ENCODE measurements around the gene NR6A1. TPM values are rescaled to one million over a fixed set of nuclear protein-coding genes. Genes with fewer than 3 reads are reported as not detected.

NR6A1 gene
- total and polyA plus RNA-seq, 11 donors, result 0.65 to 5.7 (median 1.6) TPM

- no peak for ATAC-seq
- intact Hi-C loops (cut with DNase I), result loop anchor here in 1 of 10 donors (10.0 kb wide), 1 partner anchor 363 kb away; no protein-coding TSS in a partner anchor
- H3K4me1 ChIP-seq, result peaks cover 0 to 16% (median 1%) of the 10 kb centered on the region in 12 donors
- WGBS, 4 donors, result 78 to 85% (median 81%) methylated on average over 4 to 5 of the region's 5 CpGs
- TF ChIP-seq POLR2A (IDR thresholded peaks at IDR 0.05) (no peak), CTCF (IDR thresholded peaks at IDR 0.05) (no peak)
- H3K9me3 ChIP-seq, result no peaks in the 10 kb centered on the region
- H3K4me3 ChIP-seq, result no peak overlapping the region
- no peak for DNase-seq
- no peaks in the 10 kb centered on the region for H3K27me3 ChIP-seq
- no peaks in the 10 kb centered on the region for H3K36me3 ChIP-seq
- H3K27ac ChIP-seq, result no peak overlapping the region
Measured at GRCh38 chr9:124517600-124517999, 253.5 kb downstream of the NR6A1 start.

DNA sequence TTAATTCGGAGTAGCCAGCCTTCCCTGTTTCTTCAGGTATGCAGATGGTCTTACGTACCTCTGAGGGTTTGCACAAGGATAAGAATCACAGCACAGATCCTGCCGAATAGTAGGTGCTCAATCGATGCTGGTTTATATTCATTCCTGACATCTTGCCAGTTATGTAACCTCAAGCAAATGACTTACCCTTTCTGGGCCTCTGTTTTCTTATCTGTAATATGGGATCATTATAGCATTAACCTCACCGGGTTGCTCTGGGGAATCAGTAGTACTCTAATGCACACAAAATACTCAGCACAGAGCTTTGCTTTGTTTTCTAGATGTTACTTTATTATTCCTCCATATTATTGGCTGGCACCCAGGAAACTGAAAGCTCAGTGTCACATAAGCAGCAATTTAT is 256.2 kb downstream of the NR6A1 start:
- Histone ChIP-seq H3K9me3 (no peaks in the 10 kb centered on the region), H3K4me1 (peaks cover 0 to 20% (median 1%) of the 10 kb centered on the region in 12 donors), H3K36me3 (no peaks in the 10 kb centered on the region), H3K4me3 (no peak overlapping the region), H3K27me3 (no peaks in the 10 kb centered on the region), H3K27ac (no peak overlapping the region)
- no peak for TF ChIP-seq POLR2A (IDR thresholded peaks at IDR 0.05)
- TF ChIP-seq CTCF (IDR thresholded peaks at IDR 0.05), result no peak
- ATAC-seq (no peak), DNase-seq (no peak)
- WGBS, 4 donors, result 81 to 91% (median 84%) methylated on average over 5 of the region's 5 CpGs
- intact Hi-C loops (cut with DNase I), result loop anchor here in 1 of 10 donors (10.0 kb wide), 1 partner anchor 360 kb away; no protein-coding TSS in a partner anchor

GRCh38 chr9:124514125-124514524 is 257.0 kb downstream of the NR6A1 start:
- 77 to 83% (median 82%) methylated on average over 4 of the region's 4 CpGs for WGBS, 4 donors
- H3K27ac ChIP-seq, result no peak overlapping the region
- H3K4me3 ChIP-seq, result no peak overlapping the region
- no peak for DNase-seq
- intact Hi-C loops (cut with DNase I), result loop anchor here in 1 of 10 donors (10.0 kb wide), 1 partner anchor 359 kb away; no protein-coding TSS in a partner anchor
- no peak for ATAC-seq
- peaks cover 0 to 20% (median 1%) of the 10 kb centered on the region in 12 donors for H3K4me1 ChIP-seq
- no peaks in the 10 kb centered on the region for H3K27me3 ChIP-seq
- H3K9me3 ChIP-seq, result no peaks in the 10 kb centered on the region
- TF ChIP-seq CTCF (IDR thresholded peaks at IDR 0.05) (no peak), POLR2A (IDR thresholded peaks at IDR 0.05) (no peak)
- H3K36me3 ChIP-seq, result no peaks in the 10 kb centered on the region

DNA sequence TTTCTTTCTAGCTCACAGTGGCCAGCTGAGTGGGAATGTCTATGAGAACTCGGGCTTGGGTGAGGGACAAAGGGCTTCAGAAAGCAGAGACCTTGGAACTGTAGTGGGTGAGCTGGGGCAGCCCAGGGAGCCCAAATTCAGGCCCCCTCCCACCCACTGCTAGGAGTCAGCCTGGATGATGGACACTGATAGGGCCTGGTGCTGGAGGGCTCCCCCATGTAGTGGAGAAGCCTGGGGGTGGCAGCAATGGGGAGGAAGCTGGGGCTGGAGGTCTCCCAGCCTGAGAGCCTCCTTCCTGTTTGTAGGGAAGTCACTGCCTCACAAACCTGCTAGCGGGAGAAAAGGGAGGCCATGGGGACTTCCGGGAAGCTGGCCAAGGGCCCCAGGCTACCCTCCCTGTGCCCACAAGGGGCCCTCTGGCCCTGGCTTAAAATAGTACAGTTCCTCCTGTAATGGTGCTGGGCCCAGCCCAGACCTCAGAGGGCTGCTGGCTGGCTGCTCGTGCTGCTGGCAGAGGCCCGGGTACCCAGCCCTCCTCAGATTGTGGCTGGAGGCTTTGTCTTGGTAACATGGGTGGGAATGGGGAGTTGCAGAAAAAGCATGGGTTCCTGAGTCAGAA is 257.6 kb downstream of the NR6A1 start:
- Histone ChIP-seq H3K4me1 (peaks cover 0 to 20% (median 1%) of the 10 kb centered on the region in 12 donors), H3K36me3 (no peaks in the 10 kb centered on the region), H3K27ac (no peak overlapping the region), H3K9me3 (no peaks in the 10 kb centered on the region), H3K27me3 (no peaks in the 10 kb centered on the region), H3K4me3 (no peak overlapping the region)
- peak in 3 of 5 donors; percentile 52 to 67 (median 54) for DNase-seq
- TF ChIP-seq CTCF (IDR thresholded peaks at IDR 0.05), result no peak
- TF ChIP-seq POLR2A (IDR thresholded peaks at IDR 0.05), result no peak
- intact Hi-C loops (cut with DNase I), result loop anchor here in 1 of 10 donors (10.0 kb wide), 1 partner anchor 359 kb away; no protein-coding TSS in a partner anchor
- peak; percentile 88 to 91 (median 89) for ATAC-seq
- 32 to 71% (median 38%) methylated on average over 1 to 5 of the region's 5 CpGs for WGBS, 4 donors
